IPS-NIHi7 (cell line): ENCODE results near the gene IMPA2.
"Not testable (repeated sequence)": the region's sequence is repeated elsewhere in the genome, so short reads cannot be mapped to it uniquely, and the experiment has no call there.

ENCODE experiments used
- DNase-seq: peaks from one replicate; pipeline ENCODE4 v3.0.0; 2012; ENCODE audit warnings: mixed read lengths; ENCODE audit errors: extremely low spot score

IMPA2 gene

GRCh38 chr18:12028040-12028628 is 46.8 kb downstream of the IMPA2 start:
- no peak for DNase-seq

GRCh38 chr18:12028674-12029073 is 47.4 kb downstream of the IMPA2 start:
- no peak for DNase-seq

- no peak for DNase-seq
These were observed 48.7 kb downstream of the IMPA2 start for GRCh38 chr18:12029786-12030584.

GRCh38 chr18:12030670-12031069 is 49.4 kb downstream of the IMPA2 start:
- DNase-seq = no peak

- DNase-seq = no peak
These were observed 49.9 kb downstream of the IMPA2 start for GRCh38 chr18:12031181-12031580.

- DNase-seq = no peak
These were observed 50.5 kb downstream of the IMPA2 start for GRCh38 chr18:12031846-12032245.

- DNase-seq = no peak
These were observed 51.7 kb downstream of the IMPA2 start for GRCh38 chr18:12032786-12033642.

- no peak for DNase-seq
These were observed 52.3 kb downstream of the IMPA2 start for GRCh38 chr18:12033643-12034025.

GRCh38 chr18:12034241-12035100 is 53.2 kb downstream of the IMPA2 start:
- no peak for DNase-seq

- DNase-seq = no peak
These were observed 54.2 kb downstream of the IMPA2 start for GRCh38 chr18:12035481-12035880.

GRCh38 chr18:12036201-12036751 is 55.0 kb downstream of the IMPA2 start:
- DNase-seq = no peak

- peak; percentile 62 for DNase-seq
These were observed 56.9 kb downstream of the IMPA2 start for GRCh38 chr18:12038082-12038638.

- peak; percentile 89 for DNase-seq
These were observed 57.6 kb downstream of the IMPA2 start for GRCh38 chr18:12038639-12039539.

GRCh38 chr18:12039540-12039930 is 58.2 kb downstream of the IMPA2 start:
- not testable (repeated sequence) for DNase-seq

- no peak for DNase-seq
These were observed 60.3 kb downstream of the IMPA2 start for GRCh38 chr18:12041561-12041960.

GRCh38 chr18:12043811-12044210 is 62.5 kb downstream of the IMPA2 start:
- DNase-seq = no peak

GRCh38 chr18:12044591-12044990 is 63.3 kb downstream of the IMPA2 start:
- DNase-seq = no peak

- DNase-seq = no peak
These were observed 64.9 kb downstream of the IMPA2 start for GRCh38 chr18:12046046-12046750.

- no peak for DNase-seq
These were observed 65.5 kb downstream of the IMPA2 start for GRCh38 chr18:12046751-12047335.
